Panc1 (cell line): ENCODE results near the gene CCDC50.

Experiments used
- CTCF ChIP-seq: fragments of 450-650 bp; IDR thresholded peaks from 2 replicates; pipeline ENCODE4 v1.5.1; 2017; ENCODE audit warnings: mild to moderate bottlenecking
- POLR2AphosphoS5 ChIP-seq: IDR thresholded peaks from 2 replicates; pipeline ENCODE4 v1.6.1; 2012; ENCODE audit warnings: mild to moderate bottlenecking, low read depth, low read length, moderate library complexity
- REST ChIP-seq, 2 experiments: IDR thresholded peaks; 2 replicates each; pipeline ENCODE4 v1.6.1; 2011 to 2012; ENCODE audit warnings: low read depth in 2 of 2, control low read depth in 1 of 2, low read length in 1 of 2, mild to moderate bottlenecking in 1 of 2, moderate library complexity in 1 of 2; ENCODE audit not compliant: insufficient read depth in 1 of 2
- TCF7L2 ChIP-seq: IDR thresholded peaks from 2 replicates; pipeline ENCODE4 v1.6.1; 2011; ENCODE audit warnings: mild to moderate bottlenecking, low read depth, low read length, inconsistent platforms

- TF ChIP-seq CTCF (no peak), TCF7L2 (no peak), POLR2AphosphoS5 (no peak), REST (IDR thresholded peaks at IDR 0.05; ENCODE audit: insufficient read depth in 1 of 2, low read depth in 2 of 2, low read length in 1 of 2) (no peak)
Observed at GRCh38 chr3:191363221-191363620, 34.0 kb downstream of the CCDC50 start.
